Muscle of back (tissue), 11 donors: ENCODE data around the gene EFNA4. TPM values are rescaled to one million over a fixed set of nuclear protein-coding genes. Genes with fewer than 3 reads are reported as not detected.
A peak's percentile ranks its signal among the peaks of the same experiment; 100 is the strongest.

Source experiments
- DNase-seq, 3 donors: peaks; one replicate each; pipeline versions ENCODE4 v3.0.0 to v3.0.0-alpha.2; 2013
- polyA plus RNA-seq, 10 donors: library from polyadenylated mRNA; unstranded; fragments of 120-200 nt; gene quantifications; one replicate each; pipeline ENCODE4 v1.2.1, GENCODE V29; 2013; ENCODE audit not compliant: insufficient read length in 10 of 10

EFNA4 gene
- polyA plus RNA-seq, 10 donors, result 5.1 to 10.2 (median 7.0) TPM

GRCh38 chr1:155072531-155073289 lies 9.2 kb downstream of the EFNA4 start:
- DNase-seq, result no peak

- DNase-seq, result no peak
These were observed 10.1 kb downstream of the EFNA4 start for GRCh38 chr1:155073377-155074242.

GRCh38 chr1:155075535-155075934 lies 12.0 kb downstream of the EFNA4 start:
- no peak for DNase-seq

GRCh38 chr1:155076371-155076770 lies 12.8 kb downstream of the EFNA4 start:
- DNase-seq, result no peak

GRCh38 chr1:155077346-155077745 lies 13.8 kb downstream of the EFNA4 start:
- DNase-seq, result no peak

- no peak for DNase-seq
These were observed 14.4 kb downstream of the EFNA4 start for GRCh38 chr1:155077758-155078445.

GRCh38 chr1:155078469-155079209 lies 15.1 kb downstream of the EFNA4 start, which contains the start of gene EFNA3:
Gene EFNA3, plus strand, starts transcription at chr1:155078837. Its CDS starts 105 bp downstream, at chr1:155078942.
- DNase-seq, result peak in 2 of 3 donors; percentile 69 to 79

GRCh38 chr1:155079210-155079486 lies 15.6 kb downstream of the EFNA4 start:
- DNase-seq, result no peak

- DNase-seq, result no peak
These were observed 16.2 kb downstream of the EFNA4 start for GRCh38 chr1:155079487-155080311.

GRCh38 chr1:155080312-155081228 lies 17.0 kb downstream of the EFNA4 start:
- peak in 1 of 3 donors; percentile 49 for DNase-seq

GRCh38 chr1:155081472-155082300 lies 18.1 kb downstream of the EFNA4 start:
- DNase-seq, result peak in 1 of 3 donors; percentile 57

- DNase-seq, result no peak
These were observed 18.9 kb downstream of the EFNA4 start for GRCh38 chr1:155082301-155083051.

GRCh38 chr1:155083052-155083541 lies 19.6 kb downstream of the EFNA4 start:
- no peak for DNase-seq

- DNase-seq, result no peak
These were observed 20.6 kb downstream of the EFNA4 start for GRCh38 chr1:155083865-155084721.

GRCh38 chr1:155084722-155085503 lies 21.4 kb downstream of the EFNA4 start:
- peak; percentile 95 to 99 (median 96) for DNase-seq
